ENCODE measurements around the gene XRCC6. TPM values are rescaled to one million over a fixed set of nuclear protein-coding genes. Genes with fewer than 3 reads are reported as not detected.

Gene XRCC6
- total RNA-seq, 1 experiment from 2014 or later, result 588 TPM

DNA sequence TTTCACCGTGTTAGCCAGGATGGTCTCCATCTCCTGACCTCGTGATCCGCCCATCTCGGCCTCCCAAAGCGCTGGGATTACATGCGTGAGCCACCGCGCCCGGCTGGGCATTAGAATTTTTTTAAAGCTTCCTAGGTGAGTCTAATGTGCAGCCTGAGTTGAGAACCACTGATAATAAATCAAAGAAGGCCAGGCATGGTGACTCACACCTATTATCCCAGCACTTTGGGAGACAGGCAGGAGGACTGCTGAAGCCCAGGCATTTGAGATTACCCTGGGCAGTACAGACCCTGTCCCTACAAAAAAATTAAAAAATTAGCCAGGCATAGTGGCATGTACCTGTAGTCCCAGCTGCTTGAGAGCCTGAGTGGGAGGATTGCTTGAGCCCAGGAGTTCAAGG, 91.9 kb downstream of the XRCC6 start:
- BruUV-seq (replicated peaks), result no TSS peak
- Histone ChIP-seq H3K9me2 (ENCODE audit: insufficient read depth) (no peaks in the 10 kb centered on the region), H3K9ac (ENCODE audit: low read length) (0 out of 2 replicates have a peak overlapping the region, but pooled peaks have one; percentile 11), H3K79me2 (ENCODE audit: insufficient read depth, low read length) (no peaks in the 10 kb centered on the region), H3K9me3 (ENCODE audit: control insufficient read depth in 1 of 2, insufficient read depth in 1 of 2, low read depth in 1 of 2, low read length in 2 of 2) (no peaks in the 10 kb centered on the region), H4K20me1 (ENCODE audit: insufficient read depth) (no peaks in the 10 kb centered on the region), H3K36me3 (ENCODE audit: control insufficient read depth in 1 of 2, insufficient read depth in 2 of 2, low read length in 2 of 2) (no peaks in the 10 kb centered on the region), H3K4me3 (replicated peaks in 1 of 2; ENCODE audit: low read depth in 1 of 2, low read length in 2 of 2) (peak overlapping the region in 1 of 2 experiments; percentile 16; a peak in 1 of 4 replicates), H3K4me1 (ENCODE audit: control insufficient read depth in 1 of 2, insufficient read depth in 2 of 2, low read length in 2 of 2) (peaks cover 9 to 11% of the 10 kb centered on the region in 2 experiments), H2AFZ (ENCODE audit: low read depth, low read length, poor library complexity, severe bottlenecking) (peak overlapping the region; percentile 86), H3K4me2 (ENCODE audit: low read length) (peak overlapping the region; percentile 62), H3K27me3 (ENCODE audit: insufficient read depth, low read length) (no peaks in the 10 kb centered on the region), H3K27ac (ENCODE audit: low read depth, low read length) (no peak overlapping the region)
- ChIA-PET CTCF (interaction anchor here (3.8 kb wide), 1 partner anchor 15 kb away, joined by 16 read pairs; no protein-coding TSS in a partner anchor), RAD21 (ENCODE audit: low non-redundant PET in 1 of 2, low total read pairs in 2 of 2, uncharacterized antibody in 2 of 2, unreplicated experiment in 2 of 2) (interaction anchor here (0.7 kb wide), 2 partner anchors 41 to 186 kb away, joined by 3 to 4 read pairs; no protein-coding TSS in a partner anchor), POLR2A (no interaction called here)
- intact Hi-C loops (cut with micrococcal nuclease), result no loop called here
- DNase-seq (ENCODE audit: low read depth, low spot score) (peak; percentile 21), ATAC-seq (peak; percentile 95)
- TF ChIP-seq, protein P1, sequence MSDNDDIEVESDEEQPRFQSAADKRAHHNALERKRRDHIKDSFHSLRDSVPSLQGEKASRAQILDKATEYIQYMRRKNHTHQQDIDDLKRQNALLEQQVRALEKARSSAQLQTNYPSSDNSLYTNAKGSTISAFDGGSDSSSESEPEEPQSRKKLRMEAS (IDR thresholded peaks at IDR 0.05), result no peak
- 0 out of 2 replicates have a peak, but pooled peaks have one; percentile 26 for TF ChIP-seq FOSL1 (IDR thresholded peaks at IDR 0.05; ENCODE audit: low read depth)

Other genes starting within 250 kb of the XRCC6 start
- 16.5 TPM for gene TEF, start 239.4 kb upstream of the XRCC6 start, total RNA-seq (2021; ENCODE audit: unreplicated experiment)
- 55.2 TPM for gene TOB2, start 174.5 kb upstream of the XRCC6 start, total RNA-seq (2021; ENCODE audit: unreplicated experiment)
- gene PHF5A, start 152.6 kb upstream of the XRCC6 start, total RNA-seq (2021; ENCODE audit: unreplicated experiment), result 86.0 TPM
- 108 TPM for gene ACO2, start 152.2 kb upstream of the XRCC6 start, total RNA-seq (2021; ENCODE audit: unreplicated experiment)
- gene POLR3H, start 76.8 kb upstream of the XRCC6 start, total RNA-seq (2021; ENCODE audit: unreplicated experiment), result 62.1 TPM
- 0.22 TPM for gene CSDC2, start 60.3 kb upstream of the XRCC6 start, total RNA-seq (2021; ENCODE audit: unreplicated experiment)
- 31.7 TPM for gene PMM1, start 31.5 kb upstream of the XRCC6 start, total RNA-seq (2021; ENCODE audit: unreplicated experiment)
- 40.8 TPM for gene DESI1, start 252 bp upstream of the XRCC6 start, total RNA-seq (2021; ENCODE audit: unreplicated experiment)
- gene SNU13, start 67.6 kb downstream of the XRCC6 start, total RNA-seq (2021; ENCODE audit: unreplicated experiment), result 283 TPM
- gene MEI1, start 78.2 kb downstream of the XRCC6 start, total RNA-seq (2021; ENCODE audit: unreplicated experiment), result 0.64 TPM
- 15.8 TPM for gene CCDC134, start 179.4 kb downstream of the XRCC6 start, total RNA-seq (2021; ENCODE audit: unreplicated experiment)
- gene SREBF2, start 211.8 kb downstream of the XRCC6 start, total RNA-seq (2021; ENCODE audit: unreplicated experiment), result 129 TPM